UCSD-AML1 (cell line): ENCODE data around the gene GRIA3.

Source experiments
- DNase-seq: peaks from one replicate; lab custom pipeline; 2025; ENCODE audit not compliant: unreplicated experiment; lab: John Stamatoyannopoulos, UW

GRIA3 gene

GRCh38 chrX:123190096-123190495 is 6.0 kb downstream of the GRIA3 start:
- DNase-seq, result no peak

GRCh38 chrX:123193101-123193500 is 9.0 kb downstream of the GRIA3 start:
- no peak for DNase-seq

GRCh38 chrX:123199338-123199737 is 15.3 kb downstream of the GRIA3 start:
- DNase-seq, result no peak

GRCh38 chrX:123201720-123202119 is 17.6 kb downstream of the GRIA3 start:
- DNase-seq, result no peak

GRCh38 chrX:123202523-123202922 is 18.4 kb downstream of the GRIA3 start:
- no peak for DNase-seq

- DNase-seq, result no peak
Observed at GRCh38 chrX:123203772-123204171, 19.7 kb downstream of the GRIA3 start.

- DNase-seq, result no peak
Observed at GRCh38 chrX:123206176-123206575, 22.1 kb downstream of the GRIA3 start.

GRCh38 chrX:123210252-123210651 is 26.2 kb downstream of the GRIA3 start:
- no peak for DNase-seq

- DNase-seq, result no peak
Observed at GRCh38 chrX:123215397-123216089, 31.5 kb downstream of the GRIA3 start.

GRCh38 chrX:123217077-123217476 is 33.0 kb downstream of the GRIA3 start:
- DNase-seq, result no peak

GRCh38 chrX:123217728-123218127 is 33.6 kb downstream of the GRIA3 start:
- DNase-seq, result no peak

GRCh38 chrX:123219916-123220315 is 35.8 kb downstream of the GRIA3 start:
- DNase-seq, result no peak

- DNase-seq, result no peak
Observed at GRCh38 chrX:123222920-123223319, 38.8 kb downstream of the GRIA3 start.

GRCh38 chrX:123223409-123223808 is 39.3 kb downstream of the GRIA3 start:
- no peak for DNase-seq

- DNase-seq, result no peak
Observed at GRCh38 chrX:123223859-123224258, 39.8 kb downstream of the GRIA3 start.

- no peak for DNase-seq
Observed at GRCh38 chrX:123230798-123231197, 46.7 kb downstream of the GRIA3 start.

- DNase-seq, result no peak
Observed at GRCh38 chrX:123236859-123237258, 52.8 kb downstream of the GRIA3 start.

GRCh38 chrX:123237271-123237670 is 53.2 kb downstream of the GRIA3 start:
- no peak for DNase-seq

GRCh38 chrX:123254457-123254856 is 70.4 kb downstream of the GRIA3 start:
- no peak for DNase-seq

- no peak for DNase-seq
Observed at GRCh38 chrX:123256378-123256777, 72.3 kb downstream of the GRIA3 start.

- DNase-seq, result no peak
Observed at GRCh38 chrX:123260920-123261418, 76.9 kb downstream of the GRIA3 start.

- no peak for DNase-seq
Observed at GRCh38 chrX:123263270-123263669, 79.2 kb downstream of the GRIA3 start.

- DNase-seq, result no peak
Observed at GRCh38 chrX:123263747-123264146, 79.7 kb downstream of the GRIA3 start.
